GM06990 (cell line): ENCODE measurements around the gene YLPM1.

Experiments used
- DNase-seq: peaks from one replicate; pipeline ENCODE4 v3.0.0-alpha.2; 2011; ENCODE audit not compliant: insufficient read length; ENCODE audit errors: extremely low read depth
- H3K27me3 ChIP-seq: replicated peaks from 2 replicates; pipeline ENCODE4 v1.6.0; 2011; ENCODE audit warnings: low read length; ENCODE audit not compliant: control insufficient read depth, insufficient read depth
- H3K36me3 ChIP-seq: 2 replicates; pipeline ENCODE4 v1.5.1; 2011; ENCODE audit warnings: low read length; ENCODE audit not compliant: control insufficient read depth, insufficient read depth
- H3K4me3 ChIP-seq: replicated peaks from 2 replicates; pipeline ENCODE4 v1.5.1; 2011; ENCODE audit warnings: low read depth, mild to moderate bottlenecking, control low read depth, low read length
- CTCF ChIP-seq: IDR thresholded peaks from 2 replicates; pipeline ENCODE4 v1.5.1; 2011; ENCODE audit warnings: low read length, control low read depth, mild to moderate bottlenecking, inconsistent platforms; ENCODE audit not compliant: insufficient read depth, poor library complexity, severe bottlenecking

Gene YLPM1

GRCh38 chr14:74733221-74733620 is 29.9 kb upstream of the YLPM1 start:
- no peak overlapping the region for H3K4me3 ChIP-seq
- TF ChIP-seq CTCF, result no peak
- no peaks in the 10 kb centered on the region for H3K27me3 ChIP-seq
- DNase-seq, result no peak
- H3K36me3 ChIP-seq, result peaks cover 8% of the 10 kb centered on the region

GRCh38 chr14:74735125-74735524 is 28.0 kb upstream of the YLPM1 start:
- Histone ChIP-seq H3K36me3 (peaks cover 8% of the 10 kb centered on the region), H3K4me3 (no peak overlapping the region), H3K27me3 (no peaks in the 10 kb centered on the region)
- TF ChIP-seq CTCF, result no peak
- DNase-seq, result no peak

GRCh38 chr14:74737753-74738325 is 25.3 kb upstream of the YLPM1 start:
- Histone ChIP-seq H3K27me3 (no peaks in the 10 kb centered on the region), H3K4me3 (no peak overlapping the region), H3K36me3 (peaks cover 3% of the 10 kb centered on the region)
- no peak for TF ChIP-seq CTCF
- DNase-seq, result no peak

GRCh38 chr14:74739293-74740030 is 23.7 kb upstream of the YLPM1 start:
- Histone ChIP-seq H3K4me3 (no peak overlapping the region), H3K27me3 (no peaks in the 10 kb centered on the region), H3K36me3 (no peaks in the 10 kb centered on the region; the same call in none of the 2 replicates)
- DNase-seq, result no peak
- TF ChIP-seq CTCF, result no peak

GRCh38 chr14:74747237-74747636 is 15.9 kb upstream of the YLPM1 start:
- no peak for DNase-seq
- TF ChIP-seq CTCF, result no peak
- no peak overlapping the region for H3K4me3 ChIP-seq
- H3K36me3 ChIP-seq, result no peaks in the 10 kb centered on the region
- no peaks in the 10 kb centered on the region for H3K27me3 ChIP-seq

- no peak for TF ChIP-seq CTCF
- DNase-seq, result no peak
- H3K4me3 ChIP-seq, result no peak overlapping the region
Measured at GRCh38 chr14:74754157-74754556, 9.0 kb upstream of the YLPM1 start.

More at GRCh38 chr14:74754157-74754556, 9.0 kb upstream of the YLPM1 start:
- Histone ChIP-seq H3K27me3 (no peaks in the 10 kb centered on the region), H3K36me3 (no peaks in the 10 kb centered on the region)
